Stimulated activated CD4-positive, alpha-beta T cell treated with anti-CD3 and anti-CD28 coated beads, Interleukin-12 subunit alpha, Interleukin-12 subunit beta, amount 100 ng/mL, for 48 hours (primary cell): ENCODE measurements around the gene SRSF12.

ENCODE experiments used
- DNase-seq, 3 donors: peaks; one replicate each; pipeline ENCODE4 v3.0.0-alpha.2; 2020; ENCODE audit warnings: low read depth in 2 of 3, low spot score in 1 of 3

SRSF12 gene

DNA sequence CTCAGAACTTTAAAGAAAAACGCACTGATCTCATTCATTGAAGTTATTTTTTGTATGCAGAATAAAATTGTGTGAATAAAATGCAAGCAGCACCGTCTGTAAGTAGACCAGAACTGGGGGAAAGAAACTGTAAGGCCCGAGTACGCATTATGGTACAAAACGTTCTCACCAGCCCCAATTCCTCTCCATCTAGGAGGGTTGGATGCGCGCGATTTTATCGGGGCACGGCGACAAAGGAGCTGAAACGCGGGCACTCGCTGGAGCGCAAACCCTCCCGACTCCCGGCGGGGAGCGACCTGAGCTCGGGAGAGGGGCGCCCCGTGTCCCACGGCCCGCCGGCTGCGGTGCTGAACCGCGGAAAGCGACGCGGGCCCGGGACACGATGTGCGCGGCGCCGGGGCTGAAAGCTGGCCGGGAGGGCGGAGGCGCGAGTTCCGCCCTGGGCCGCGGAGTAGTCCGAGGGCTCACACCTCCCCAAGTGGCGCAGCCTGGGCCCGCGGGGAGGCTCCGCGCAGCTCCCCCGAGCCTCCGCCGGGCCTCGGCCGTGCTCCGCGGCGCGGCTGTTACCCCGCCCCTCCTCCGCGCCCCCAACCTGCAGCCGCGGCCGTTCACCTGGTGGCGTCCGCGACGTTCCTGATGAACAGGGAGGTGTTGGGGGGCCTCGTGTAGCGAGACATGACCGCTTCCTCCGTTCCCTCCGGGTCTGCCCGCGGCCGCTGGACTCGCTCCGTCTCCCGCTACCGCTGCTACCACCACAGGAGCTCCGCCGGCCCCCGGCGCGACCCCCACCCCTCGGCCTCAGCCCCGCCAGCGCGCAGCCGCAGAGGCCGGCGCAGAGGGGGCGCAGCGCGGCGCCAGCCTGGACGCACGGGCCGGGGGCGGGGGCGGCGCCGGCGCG is at the start of gene SRSF12:
SRSF12 (minus strand) TSS at position 861 of the 898 bp plus-strand sequence; CDS start at position 677, 184 bp downstream.
- DNase-seq: peak in 1 of 3 donors; percentile 21

DNA sequence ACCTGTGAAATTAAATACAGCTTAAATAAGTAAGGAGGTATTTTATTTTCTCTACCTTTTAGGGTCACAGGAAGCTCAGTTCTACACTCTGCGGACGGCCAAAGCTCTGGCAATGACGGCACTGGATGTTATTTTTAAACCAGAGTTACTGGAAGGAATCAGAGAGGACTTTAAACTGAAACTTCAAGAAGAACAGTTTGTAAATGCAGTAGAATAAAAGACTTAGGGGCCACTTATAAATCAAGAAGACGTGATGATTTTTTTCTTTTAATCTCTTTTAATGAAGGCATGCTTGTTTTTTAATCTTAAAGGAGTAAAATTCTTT is 44.1 kb upstream of the SRSF12 start:
- no peak for DNase-seq

DNA sequence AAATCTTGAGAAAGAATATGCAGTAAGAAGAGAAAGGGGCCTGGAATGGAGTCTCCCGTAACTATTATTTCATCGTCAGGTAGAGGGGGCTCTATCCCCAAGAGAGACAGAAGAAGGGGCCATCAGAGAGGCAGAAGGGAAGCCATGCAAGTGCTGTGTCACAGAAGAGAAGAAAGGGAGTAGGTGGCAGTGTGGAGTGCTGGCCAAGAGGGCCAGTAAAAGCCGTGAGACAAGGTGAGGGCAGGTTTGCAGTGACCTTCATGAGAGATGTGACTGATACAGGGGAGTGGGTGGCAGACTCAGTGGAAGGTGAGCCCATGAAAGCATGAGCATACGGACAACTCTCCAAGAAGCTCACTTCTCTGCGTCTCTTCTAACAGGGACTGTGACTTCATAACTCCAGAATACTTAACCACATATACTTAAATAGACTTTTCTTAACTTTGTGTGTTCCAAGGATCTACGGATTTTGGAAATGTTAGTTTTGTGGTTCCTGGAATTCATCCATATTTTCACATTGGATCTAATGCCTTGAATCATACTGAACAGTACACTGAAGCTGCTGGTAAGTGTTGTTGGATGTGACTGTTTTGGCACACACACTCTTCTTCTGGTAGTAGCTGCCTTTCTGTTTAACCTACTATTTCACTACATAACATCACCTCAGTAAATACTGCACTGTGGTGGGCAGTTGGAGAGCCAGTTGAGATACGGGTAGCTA is 43.6 kb upstream of the SRSF12 start:
- no peak for DNase-seq

DNA sequence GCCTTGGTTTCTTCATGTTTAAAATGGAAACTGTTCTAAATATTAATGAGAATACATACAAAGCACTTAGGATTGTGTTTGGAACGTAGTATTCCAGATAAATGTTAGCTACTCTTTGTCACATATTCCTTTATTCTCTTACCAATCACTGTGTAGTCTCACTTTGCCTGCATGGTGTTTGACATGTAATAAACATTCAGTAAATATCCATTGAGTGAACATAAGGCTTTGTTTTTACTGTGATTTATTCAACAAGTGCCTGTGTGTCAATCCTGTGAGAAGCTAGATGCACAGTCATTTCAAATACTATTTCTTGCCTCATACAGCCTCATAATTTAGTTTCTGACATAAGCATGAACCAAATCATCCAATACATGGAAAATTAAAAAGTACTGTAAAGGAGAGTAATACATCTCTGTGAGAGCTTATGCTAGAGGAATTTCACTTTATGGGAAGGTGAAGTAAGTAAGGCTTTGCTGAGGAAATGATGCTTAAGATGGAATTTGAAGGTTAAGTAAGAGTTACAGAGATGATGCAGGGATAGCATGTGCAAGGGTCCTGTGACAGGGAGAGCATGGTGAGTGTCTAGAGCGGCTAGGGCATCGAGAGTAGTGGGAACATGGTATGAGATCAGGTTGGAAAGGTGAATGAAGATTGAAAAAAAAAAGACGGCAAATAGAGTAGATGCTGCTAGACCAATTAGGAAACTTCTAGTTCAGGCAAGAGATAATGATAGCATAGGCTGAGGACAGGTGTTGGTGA is 42.6 kb upstream of the SRSF12 start:
- no peak for DNase-seq

DNA sequence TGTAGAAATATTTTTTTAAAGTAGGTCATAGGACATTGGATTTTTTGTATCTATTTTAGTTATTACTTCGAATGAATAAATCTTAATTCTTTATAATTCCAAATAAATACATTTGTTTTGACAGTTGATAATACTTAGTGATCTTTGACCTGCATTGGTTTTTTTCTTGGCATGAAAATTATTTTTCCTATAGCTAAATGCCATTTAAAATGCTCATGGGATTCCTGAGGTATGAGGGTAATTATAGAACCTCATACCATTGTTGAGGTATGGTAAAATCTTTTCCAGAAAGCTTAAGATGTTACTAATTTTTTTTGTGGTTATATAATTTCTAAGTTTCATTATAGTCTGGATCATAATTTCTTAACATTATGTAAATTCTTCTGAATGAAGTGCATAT is 36.3 kb upstream of the SRSF12 start:
- DNase-seq: no peak

DNA sequence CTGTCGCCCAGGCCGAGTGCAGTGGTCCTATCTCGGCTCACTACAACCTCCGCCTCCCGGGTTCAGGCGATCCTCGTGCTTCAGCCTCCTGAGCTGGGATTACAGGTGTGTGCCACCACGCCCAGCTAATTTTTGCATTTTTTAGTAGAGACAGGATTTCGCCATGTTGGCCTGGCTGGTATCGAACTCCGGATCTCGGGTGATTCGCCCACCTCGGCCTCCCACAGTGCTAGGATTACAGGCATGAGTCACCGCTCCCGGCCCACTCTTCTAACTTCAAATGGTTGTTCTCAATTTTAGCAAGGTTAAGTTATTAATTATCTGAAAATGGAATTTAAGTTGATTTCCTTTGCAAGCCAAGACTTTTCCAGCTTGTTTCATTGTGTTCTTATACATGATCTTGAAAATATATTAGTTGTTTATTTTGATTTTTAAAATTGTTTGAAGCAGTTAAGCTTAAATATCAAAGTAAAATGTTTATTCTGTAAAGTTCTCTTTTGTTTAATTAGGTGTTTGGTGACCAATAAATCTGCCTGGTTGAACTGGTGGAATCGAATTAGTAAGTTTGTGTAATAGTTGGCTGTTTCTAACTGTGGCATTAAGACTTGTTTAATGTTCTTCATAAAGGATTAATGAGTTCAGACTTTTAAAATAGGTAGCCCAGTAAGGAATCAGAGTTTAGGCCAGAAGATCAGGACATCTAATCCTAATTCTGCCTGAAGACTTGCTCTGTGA is 30.3 kb upstream of the SRSF12 start:
- DNase-seq: peak; percentile 9 to 24 (median 15)

DNA sequence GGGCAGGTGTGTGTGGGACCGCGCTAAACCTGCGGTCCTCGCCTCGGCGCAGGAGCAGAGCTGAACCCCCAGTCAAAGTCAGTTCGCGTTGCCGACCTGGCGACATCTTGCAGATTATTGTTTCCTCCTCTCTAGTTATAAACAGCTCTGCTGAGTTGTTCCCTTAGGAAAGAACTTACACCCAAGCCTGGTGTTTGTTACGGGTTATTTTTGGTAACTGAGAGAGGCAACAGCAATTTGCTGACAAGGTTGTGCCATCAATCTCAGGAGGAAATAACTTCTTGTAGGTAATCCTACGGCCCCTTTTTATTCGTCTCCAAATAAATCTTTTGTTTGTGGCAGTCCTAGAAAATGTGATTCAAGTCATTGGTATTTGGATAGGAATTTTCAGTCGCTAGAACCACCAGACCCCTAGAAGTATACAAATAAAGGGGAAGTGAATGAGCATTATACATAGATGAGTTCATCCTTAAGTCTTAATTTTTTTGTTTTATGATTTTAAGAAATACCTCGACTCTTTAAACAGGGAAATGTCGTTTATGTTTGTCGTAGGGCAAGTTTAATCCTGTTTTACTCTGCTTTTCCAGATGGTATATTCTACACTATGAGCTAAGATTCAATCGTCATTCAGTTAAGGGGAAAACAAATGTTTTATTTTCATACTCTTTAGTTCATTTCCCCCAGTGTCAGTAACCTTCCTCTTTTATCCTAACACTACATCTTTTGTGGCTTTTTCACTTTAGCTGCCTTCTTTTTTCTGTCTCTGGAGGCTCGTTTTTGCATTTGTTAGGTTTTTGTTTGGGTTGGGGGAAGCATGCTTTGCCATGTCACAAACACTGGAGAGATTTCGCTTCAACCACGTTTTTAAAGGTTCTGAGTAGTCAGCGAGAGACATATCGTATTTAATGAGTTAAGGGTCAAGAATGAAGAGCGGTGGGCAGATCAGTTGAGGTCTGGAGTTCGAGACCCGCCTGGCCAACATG is 29.1 kb upstream of the SRSF12 start:
- DNase-seq: peak in 2 of 3 donors; percentile 12 to 15

DNA sequence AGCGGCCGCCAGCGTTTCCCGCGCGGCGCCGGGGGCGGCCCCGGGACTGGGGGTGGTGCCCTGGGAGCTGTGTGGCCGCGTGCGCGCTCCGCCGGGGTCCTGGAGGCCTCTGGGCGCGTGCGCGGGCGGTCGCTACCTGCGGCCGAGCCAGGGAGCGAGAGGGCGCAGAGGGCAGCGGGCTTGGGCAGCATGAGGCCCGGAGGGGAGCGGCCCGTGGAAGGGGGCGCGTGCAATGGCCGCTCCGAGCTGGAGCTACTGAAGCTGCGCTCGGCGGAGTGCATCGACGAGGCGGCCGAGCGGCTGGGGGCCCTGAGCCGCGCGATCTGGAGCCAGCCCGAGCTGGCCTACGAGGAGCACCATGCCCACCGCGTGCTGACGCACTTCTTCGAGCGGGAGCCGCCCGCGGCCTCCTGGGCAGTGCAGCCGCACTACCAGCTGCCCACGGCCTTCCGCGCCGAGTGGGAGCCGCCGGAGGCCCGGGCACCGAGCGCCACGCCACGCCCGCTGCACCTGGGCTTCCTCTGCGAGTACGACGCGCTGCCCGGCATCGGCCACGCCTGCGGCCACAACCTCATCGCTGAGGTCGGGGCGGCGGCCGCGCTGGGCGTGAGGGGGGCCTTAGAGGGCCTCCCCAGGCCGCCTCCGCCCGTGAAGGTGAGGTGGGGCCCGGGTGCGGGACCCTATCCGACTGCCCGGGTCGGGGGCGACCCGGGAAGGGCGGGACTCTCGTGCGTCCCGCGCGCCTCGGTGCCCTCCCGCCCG is 28.3 kb upstream of the SRSF12 start, which contains the start of gene PM20D2:
PM20D2 (plus strand) TSS at position 100 of the 762 bp plus-strand sequence; CDS start at position 190, 90 bp downstream.
- peak in 2 of 3 donors; percentile 39 to 62 for DNase-seq

DNA sequence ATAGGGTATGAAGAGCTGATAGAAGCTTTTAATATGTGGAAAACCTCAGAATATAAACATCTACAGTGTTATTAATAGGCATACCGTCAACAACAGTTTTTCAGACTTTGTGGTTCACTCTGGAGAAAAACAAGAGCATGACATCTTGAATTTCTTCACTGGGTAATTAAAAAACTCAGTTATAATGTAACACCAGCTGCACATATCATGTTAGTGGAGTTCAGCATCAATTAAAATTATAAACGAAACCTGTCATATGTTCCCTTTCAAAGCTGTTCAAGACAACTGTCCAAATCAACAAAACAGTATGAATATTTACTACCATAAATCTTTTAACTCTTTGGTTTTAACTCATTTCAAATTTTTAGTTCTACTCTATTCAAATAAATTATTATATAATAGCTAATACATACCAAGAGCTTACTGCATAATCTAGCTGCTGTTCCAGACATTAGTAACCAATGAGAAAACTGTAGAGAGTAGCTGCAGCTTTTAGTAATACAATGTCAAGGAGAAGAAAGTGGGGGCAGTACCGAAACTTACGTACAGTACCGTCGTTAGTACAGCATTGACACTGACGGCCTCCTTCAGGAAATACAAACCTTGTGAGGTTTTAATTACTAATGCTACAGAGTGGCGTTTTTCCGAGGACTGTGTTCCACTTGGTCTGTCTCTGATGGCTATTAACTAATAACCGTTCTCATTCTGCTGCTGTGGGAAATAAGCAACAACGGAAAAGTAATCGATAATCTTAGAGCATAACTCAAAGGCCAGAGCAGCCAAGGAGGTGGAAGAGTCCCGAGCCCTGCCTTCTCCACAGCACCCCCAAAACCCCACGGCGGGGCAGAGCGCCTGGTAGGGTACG is 27.5 kb upstream of the SRSF12 start:
- peak; percentile 3 to 41 (median 24) for DNase-seq

DNA sequence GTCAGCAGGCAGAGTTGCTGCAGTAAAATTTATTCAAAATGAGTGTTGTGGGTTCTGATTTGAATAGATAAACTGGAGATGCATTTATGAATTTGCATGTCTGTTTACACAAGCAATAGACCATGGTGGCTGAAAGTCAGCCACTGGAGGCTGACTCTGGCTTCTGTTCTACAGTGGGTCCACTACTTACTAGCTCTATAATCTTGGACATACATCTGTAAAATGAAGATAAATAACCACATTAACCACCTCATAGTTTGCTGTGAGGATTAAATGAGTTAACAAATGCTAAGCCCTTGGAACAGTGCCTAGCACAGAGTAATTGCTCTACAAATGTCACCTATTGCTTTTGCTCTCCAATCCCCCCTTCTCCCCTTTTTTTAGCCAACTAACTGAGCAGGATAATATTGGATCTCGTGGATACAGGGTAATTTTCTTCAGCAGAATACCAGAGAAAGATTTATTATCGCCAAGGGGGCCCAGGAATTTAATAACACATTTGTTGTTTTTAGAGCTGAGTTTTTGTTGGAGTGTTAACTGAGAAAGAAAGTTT is 26.6 kb upstream of the SRSF12 start:
- DNase-seq: no peak

DNA sequence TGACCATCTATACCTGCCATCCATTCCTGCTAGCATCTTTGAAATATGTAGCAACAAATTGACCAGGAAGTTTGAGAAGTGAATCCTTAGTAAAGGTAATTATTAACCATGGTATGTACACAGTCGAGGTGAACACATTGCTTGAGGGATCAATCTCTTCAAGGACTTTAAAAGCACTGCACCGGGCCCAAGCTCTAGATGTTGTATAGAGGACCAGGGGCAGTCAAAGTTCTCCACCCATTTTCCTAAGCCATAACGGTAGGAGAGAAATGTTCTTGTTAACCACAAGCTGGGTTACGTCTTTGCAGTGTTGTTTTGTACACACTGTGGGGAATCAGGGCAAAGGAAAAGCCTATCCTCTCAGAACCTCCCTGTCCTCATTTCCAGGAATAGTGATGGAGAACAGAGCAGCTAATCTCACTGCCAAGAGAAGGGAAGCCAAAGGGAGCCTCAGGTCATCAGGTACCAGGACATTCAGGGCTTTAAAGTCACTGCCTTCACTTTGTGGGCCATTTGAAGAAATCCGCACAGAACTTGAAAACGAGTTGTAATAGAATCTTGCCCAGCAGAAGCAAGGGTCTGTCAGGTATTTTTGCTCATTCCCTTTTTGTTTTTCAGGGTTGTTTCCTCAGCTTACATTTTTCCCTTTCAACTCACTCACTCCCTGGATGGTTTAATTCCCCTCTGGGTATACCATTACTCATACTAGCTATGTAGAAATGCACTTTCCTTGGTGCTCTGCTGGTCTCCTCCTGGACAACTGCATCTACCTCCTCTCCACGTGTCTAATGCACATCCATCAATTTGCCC is 22.7 kb upstream of the SRSF12 start:
- DNase-seq: no peak

DNA sequence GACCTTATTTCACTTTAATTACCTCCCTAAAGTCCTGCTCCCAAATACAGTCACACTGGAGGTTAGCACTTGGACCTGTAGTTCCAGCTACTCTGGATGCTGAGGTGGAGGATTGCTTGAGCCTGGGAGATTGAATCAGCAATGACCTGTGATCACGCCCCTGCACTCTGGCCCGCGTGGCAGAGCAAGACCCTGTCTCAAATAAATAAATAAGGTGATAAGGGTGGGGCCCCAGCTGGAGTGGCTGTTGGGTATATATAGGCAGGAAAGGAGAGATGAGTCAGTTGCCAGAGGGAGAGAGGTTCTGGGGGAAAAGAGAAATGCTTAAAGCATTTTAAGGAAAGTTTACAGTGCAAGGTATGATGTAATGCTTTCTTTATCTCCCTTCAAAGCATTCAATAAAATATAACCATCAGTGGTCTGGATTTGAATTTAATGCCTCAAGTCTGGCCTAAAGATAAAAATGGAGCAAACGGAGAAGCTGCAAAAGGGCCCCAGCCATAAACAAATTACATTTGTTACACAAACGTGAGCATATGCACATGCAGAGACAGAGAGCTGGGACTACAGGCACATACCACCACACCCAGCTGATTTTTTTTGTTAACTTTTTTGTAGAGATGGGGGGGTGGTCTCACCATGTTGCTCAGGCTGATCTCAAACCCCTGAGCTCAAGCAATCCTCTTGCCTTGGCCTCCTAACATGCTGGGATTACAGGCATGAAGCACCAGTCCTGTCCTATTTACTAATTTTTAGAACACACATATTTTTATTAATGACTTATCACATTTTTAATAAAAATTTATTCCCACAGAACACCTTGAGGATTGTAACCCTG is 21.9 kb upstream of the SRSF12 start:
- DNase-seq: no peak

DNA sequence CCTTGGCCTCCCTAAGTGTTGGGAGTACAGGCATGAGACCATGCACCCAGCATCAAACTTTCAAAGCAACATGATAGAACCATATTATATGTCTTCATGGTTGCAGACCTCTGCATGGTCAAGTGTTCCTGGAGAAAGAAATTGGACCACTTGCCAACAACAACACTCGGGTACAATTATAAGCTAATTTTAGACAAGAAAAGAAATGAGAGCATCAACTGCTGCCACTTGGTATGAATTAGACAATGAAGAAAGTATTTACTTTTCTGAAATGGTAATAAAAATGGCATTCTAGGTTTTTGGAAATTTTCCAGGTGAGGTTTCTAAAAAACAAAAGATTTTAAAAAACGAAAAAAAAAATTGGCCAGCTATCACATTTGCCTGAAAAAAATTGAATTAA is 20.3 kb upstream of the SRSF12 start:
- no peak for DNase-seq

DNA sequence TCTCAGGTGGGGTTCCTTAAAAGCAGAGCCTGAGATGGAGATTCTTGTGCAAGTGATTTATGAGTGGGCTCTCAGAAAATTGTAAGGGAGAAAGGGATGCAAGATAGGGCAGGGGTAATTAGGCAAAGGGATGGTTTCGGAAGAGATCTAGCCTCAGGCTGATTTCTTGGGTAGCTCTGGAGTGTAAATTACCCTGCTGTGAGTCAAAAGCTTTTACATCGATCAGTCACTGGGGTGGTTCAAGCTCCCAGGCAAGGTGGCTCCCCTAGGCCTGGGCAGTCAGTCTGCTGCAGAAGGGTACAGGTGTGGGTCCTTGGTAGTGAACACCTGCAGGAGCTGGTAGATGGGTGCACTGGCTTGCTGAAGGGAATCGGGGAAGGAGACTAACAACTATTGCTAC is 16.9 kb upstream of the SRSF12 start:
- DNase-seq: no peak

DNA sequence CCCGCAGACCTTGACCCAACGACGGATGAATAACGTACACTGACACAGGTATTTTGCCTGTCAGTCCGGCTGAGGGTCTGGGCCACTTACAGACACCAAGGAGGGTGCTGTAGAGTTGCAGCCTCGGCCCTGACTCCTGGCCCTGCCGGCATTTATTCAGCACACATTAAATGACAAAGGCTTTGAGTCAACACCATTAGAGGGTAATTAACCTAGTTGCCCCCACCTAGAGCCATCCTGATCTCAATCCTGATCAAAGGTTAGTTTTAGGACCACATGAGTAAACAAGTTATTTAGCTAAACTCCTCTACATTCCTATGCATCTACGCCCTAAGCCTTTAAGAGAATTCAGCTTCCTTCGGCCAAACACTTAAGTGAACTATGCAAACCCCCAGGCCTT is 16.1 kb upstream of the SRSF12 start:
- no peak for DNase-seq

DNA sequence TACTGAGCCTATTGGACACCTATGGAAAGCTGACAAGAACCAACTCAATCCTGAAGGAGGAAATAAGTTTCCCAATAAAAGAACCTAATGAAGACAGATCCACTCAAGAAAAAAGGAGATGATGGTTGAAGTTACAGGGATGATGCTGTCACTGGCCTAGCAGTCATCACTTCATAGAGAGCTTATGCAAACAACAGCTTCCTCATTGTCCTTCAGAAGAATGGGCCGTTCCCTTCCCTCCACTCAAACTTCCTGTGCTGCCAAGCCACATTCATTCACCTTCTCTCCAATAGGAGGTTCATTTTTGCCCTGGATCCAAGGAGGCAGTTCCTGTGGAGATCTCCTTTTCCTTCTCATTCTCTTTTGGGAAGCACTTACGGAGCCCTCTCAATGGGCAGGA is 14.2 kb upstream of the SRSF12 start:
- DNase-seq: no peak
